Measurements from ENCODE around the gene GRAMD1B. TPM values are rescaled to one million over a fixed set of nuclear protein-coding genes. Genes with fewer than 3 reads are reported as not detected.

Gene GRAMD1B
- total and polyA plus RNA-seq, 2 donors (not counting 1 experiment from before 2014, with no cell fraction given), result 0.58 to 11.6 TPM

DNA sequence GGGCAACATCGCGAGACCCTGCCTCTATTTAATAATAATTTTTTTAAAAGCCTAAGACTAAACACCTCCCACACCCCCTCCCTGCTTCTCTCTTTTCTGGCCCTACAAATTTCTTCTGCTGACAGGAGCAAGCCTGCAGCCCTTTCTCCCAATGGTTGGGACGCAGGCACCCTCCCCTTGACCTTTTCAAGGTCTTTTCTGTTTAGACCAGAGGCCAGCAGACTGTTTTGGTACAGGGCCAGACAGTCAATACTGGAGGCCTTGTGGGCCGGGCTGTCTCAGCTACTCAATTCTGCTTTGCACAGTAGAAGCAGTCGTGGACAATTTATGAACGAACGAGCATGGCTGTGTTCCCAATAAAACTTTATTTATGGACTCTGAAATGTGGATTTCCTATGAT is 132.1 kb downstream of the GRAMD1B start:
- Histone ChIP-seq H4K20me1 (ENCODE audit: control insufficient read depth, insufficient read depth, low read length, poor library complexity, severe bottlenecking) (no peaks in the 10 kb centered on the region), H3K79me2 (ENCODE audit: control insufficient read depth, insufficient read depth, low read length) (no peaks in the 10 kb centered on the region), H3K9ac (ENCODE audit: low read length) (no peak overlapping the region), H3K36me3 (replicated peaks in 1 of 2; ENCODE audit: control extremely low read depth in 1 of 2, control insufficient read depth in 1 of 2, extremely low read depth in 1 of 2, insufficient read depth in 2 of 2, low read length in 1 of 2) (no peaks in the 10 kb centered on the region), H3K4me2 (replicated peaks; ENCODE audit: low read depth, low read length, poor library complexity, severe bottlenecking) (no peak overlapping the region), H2AFZ (ENCODE audit: insufficient read depth, low read depth, low read length, poor library complexity, severe bottlenecking) (no peak overlapping the region), H3K4me3 (ENCODE audit: control extremely low read depth in 1 of 5, extremely low read depth in 1 of 5, insufficient read depth in 1 of 5, low read depth in 2 of 5, low read length in 4 of 5) (no peak overlapping the region), H3K9me3 (ENCODE audit: control extremely low read depth in 1 of 3, control insufficient read depth in 2 of 3, insufficient read depth in 1 of 3, low read length in 2 of 3) (no peaks in the 10 kb centered on the region), H3K27me3 (replicated peaks in 1 of 4; ENCODE audit: control extremely low read depth in 1 of 4, control insufficient read depth in 3 of 4, insufficient read depth in 4 of 4, low read length in 3 of 4) (no peaks in the 10 kb centered on the region), H3K27ac (ENCODE audit: low read length in 2 of 2) (no peak overlapping the region), H3K4me1 (ENCODE audit: control insufficient read depth in 2 of 2, insufficient read depth in 2 of 2, low read length in 2 of 2) (peaks cover 12 to 19% of the 10 kb centered on the region in 2 donors)
- ATAC-seq (ENCODE audit: low read depth) (no peak), DNase-seq (no peak)
- H3K4me3 Mint-ChIP-seq, result no peak overlapping the region
- no peak overlapping the region for H3K27ac Mint-ChIP-seq
- H3K9me3 Mint-ChIP-seq (ENCODE audit: insufficient read depth), result no peaks in the 10 kb centered on the region
- H3K4me1 Mint-ChIP-seq, result peaks cover 21% of the 10 kb centered on the region
- CTCF ChIA-PET, result interaction anchor here (1.0 to 2.4 kb wide), 4 partner anchors 9 to 155 kb away, joined by 3 to 16 read pairs (median 6); no protein-coding TSS in a partner anchor
- WGBS (ENCODE audit: insufficient coverage), result 95% methylated on average over 3 of the region's 7 CpGs
- H3K27me3 Mint-ChIP-seq, result no peaks in the 10 kb centered on the region
- intact Hi-C loops (cut with micrococcal nuclease), result no loop called here
- POLR2A ChIA-PET, result no interaction called here
- no peak for TF ChIP-seq EZH2 (IDR thresholded peaks at IDR 0.05; ENCODE audit: borderline replicate concordance, insufficient read depth, low read depth, low read length, poor library complexity, severe bottlenecking)
- TF ChIP-seq, protein P1, sequence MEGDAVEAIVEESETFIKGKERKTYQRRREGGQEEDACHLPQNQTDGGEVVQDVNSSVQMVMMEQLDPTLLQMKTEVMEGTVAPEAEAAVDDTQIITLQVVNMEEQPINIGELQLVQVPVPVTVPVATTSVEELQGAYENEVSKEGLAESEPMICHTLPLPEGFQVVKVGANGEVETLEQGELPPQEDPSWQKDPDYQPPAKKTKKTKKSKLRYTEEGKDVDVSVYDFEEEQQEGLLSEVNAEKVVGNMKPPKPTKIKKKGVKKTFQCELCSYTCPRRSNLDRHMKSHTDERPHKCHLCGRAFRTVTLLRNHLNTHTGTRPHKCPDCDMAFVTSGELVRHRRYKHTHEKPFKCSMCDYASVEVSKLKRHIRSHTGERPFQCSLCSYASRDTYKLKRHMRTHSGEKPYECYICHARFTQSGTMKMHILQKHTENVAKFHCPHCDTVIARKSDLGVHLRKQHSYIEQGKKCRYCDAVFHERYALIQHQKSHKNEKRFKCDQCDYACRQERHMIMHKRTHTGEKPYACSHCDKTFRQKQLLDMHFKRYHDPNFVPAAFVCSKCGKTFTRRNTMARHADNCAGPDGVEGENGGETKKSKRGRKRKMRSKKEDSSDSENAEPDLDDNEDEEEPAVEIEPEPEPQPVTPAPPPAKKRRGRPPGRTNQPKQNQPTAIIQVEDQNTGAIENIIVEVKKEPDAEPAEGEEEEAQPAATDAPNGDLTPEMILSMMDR (IDR thresholded peaks at IDR 0.05), result no peak

DNA sequence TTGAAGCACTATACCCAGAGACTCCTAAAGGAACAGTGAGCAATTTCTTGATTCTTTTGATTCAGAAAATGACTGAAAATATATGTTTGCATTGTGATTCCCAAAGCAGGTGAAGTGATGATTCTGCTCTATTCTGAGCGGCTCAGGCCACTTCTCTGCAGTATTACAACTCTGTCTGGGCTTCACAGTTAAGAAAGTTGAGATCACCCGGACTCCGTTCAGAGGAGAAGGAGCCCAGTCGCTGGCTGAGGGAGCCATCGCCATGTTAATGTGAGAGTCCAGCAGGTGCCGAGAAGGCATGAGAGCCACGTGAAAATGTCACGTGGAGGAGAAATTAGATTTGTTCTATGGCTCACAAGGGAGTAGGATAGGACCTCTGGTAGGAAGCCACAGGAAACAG is 132.8 kb downstream of the GRAMD1B start:
- POLR2A ChIA-PET, result no interaction called here
- Histone ChIP-seq H3K9ac (ENCODE audit: low read length) (no peak overlapping the region), H3K36me3 (replicated peaks in 1 of 2; ENCODE audit: control extremely low read depth in 1 of 2, control insufficient read depth in 1 of 2, extremely low read depth in 1 of 2, insufficient read depth in 2 of 2, low read length in 1 of 2) (no peaks in the 10 kb centered on the region), H2AFZ (ENCODE audit: insufficient read depth, low read depth, low read length, poor library complexity, severe bottlenecking) (no peak overlapping the region), H3K4me2 (replicated peaks; ENCODE audit: low read depth, low read length, poor library complexity, severe bottlenecking) (no peak overlapping the region), H3K9me3 (ENCODE audit: control extremely low read depth in 1 of 3, control insufficient read depth in 2 of 3, insufficient read depth in 1 of 3, low read length in 2 of 3) (no peaks in the 10 kb centered on the region), H3K4me1 (ENCODE audit: control insufficient read depth in 2 of 2, insufficient read depth in 2 of 2, low read length in 2 of 2) (peaks cover 12 to 19% of the 10 kb centered on the region in 2 donors), H4K20me1 (ENCODE audit: control insufficient read depth, insufficient read depth, low read length, poor library complexity, severe bottlenecking) (no peaks in the 10 kb centered on the region), H3K79me2 (ENCODE audit: control insufficient read depth, insufficient read depth, low read length) (no peaks in the 10 kb centered on the region), H3K27me3 (replicated peaks in 1 of 4; ENCODE audit: control extremely low read depth in 1 of 4, control insufficient read depth in 3 of 4, insufficient read depth in 4 of 4, low read length in 3 of 4) (no peaks in the 10 kb centered on the region), H3K4me3 (ENCODE audit: control extremely low read depth in 1 of 5, extremely low read depth in 1 of 5, insufficient read depth in 1 of 5, low read depth in 2 of 5, low read length in 4 of 5) (no peak overlapping the region), H3K27ac (ENCODE audit: low read length in 2 of 2) (no peak overlapping the region)
- H3K27me3 Mint-ChIP-seq, result no peaks in the 10 kb centered on the region
- CTCF ChIA-PET, result interaction anchor here (0.7 kb wide), 1 partner anchor 51 kb away, joined by 3 read pairs; no protein-coding TSS in a partner anchor
- peaks cover 21% of the 10 kb centered on the region for H3K4me1 Mint-ChIP-seq
- DNase-seq (no peak), ATAC-seq (ENCODE audit: low read depth) (no peak)
- WGBS (ENCODE audit: insufficient coverage), result 94% methylated on average over 8 of the region's 8 CpGs
- H3K27ac Mint-ChIP-seq, result no peak overlapping the region
- H3K9me3 Mint-ChIP-seq (ENCODE audit: insufficient read depth), result no peaks in the 10 kb centered on the region
- intact Hi-C loops (cut with micrococcal nuclease), result no loop called here
- no peak overlapping the region for H3K4me3 Mint-ChIP-seq
- TF ChIP-seq, protein P1 (IDR thresholded peaks at IDR 0.05), result no peak
- TF ChIP-seq EZH2 (IDR thresholded peaks at IDR 0.05; ENCODE audit: borderline replicate concordance, insufficient read depth, low read depth, low read length, poor library complexity, severe bottlenecking), result no peak
